ENCODE data around the gene FREM3.

The FREM3 gene

DNA sequence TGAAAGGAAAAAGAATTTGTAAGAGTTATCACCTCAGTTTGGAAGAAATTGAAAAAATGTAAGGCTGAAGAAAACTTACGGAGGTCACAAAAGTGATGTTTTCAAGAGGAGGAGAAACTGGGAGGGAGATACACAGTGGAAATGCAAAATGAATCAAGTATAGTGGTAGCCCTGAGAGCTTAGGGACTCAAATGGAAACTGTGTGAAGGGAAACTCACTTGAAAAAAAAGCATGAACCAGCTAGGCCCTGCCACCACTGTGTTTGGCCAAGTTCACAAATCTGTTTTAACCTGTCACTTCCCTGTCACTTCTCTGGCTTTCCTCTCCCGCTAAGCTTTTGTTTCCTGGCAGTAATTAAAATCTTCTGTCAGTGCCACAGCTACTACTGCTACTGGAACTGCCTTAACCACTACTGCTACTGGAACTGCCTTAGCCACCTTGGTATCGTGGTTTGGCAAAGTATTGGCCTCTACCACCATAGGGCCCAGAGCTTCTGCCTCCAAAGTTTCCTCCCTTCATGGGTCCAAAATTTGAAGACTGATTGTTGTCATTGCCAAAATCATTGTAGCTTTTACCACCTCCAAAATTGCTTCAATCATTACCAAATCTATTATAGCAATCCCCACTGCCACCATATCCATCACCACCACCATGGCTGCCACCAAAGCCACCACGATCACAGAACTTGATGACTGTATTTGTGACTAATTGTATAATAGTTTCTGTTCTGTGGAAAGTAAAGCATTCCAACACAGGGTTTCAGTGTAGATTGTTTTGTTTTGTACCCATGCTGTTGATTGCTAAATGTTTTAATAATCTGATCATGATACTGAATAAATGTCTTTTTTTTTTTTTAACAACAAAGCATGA is 145.5 kb downstream of the FREM3 start:
- TF ChIP-seq, protein P1, sequence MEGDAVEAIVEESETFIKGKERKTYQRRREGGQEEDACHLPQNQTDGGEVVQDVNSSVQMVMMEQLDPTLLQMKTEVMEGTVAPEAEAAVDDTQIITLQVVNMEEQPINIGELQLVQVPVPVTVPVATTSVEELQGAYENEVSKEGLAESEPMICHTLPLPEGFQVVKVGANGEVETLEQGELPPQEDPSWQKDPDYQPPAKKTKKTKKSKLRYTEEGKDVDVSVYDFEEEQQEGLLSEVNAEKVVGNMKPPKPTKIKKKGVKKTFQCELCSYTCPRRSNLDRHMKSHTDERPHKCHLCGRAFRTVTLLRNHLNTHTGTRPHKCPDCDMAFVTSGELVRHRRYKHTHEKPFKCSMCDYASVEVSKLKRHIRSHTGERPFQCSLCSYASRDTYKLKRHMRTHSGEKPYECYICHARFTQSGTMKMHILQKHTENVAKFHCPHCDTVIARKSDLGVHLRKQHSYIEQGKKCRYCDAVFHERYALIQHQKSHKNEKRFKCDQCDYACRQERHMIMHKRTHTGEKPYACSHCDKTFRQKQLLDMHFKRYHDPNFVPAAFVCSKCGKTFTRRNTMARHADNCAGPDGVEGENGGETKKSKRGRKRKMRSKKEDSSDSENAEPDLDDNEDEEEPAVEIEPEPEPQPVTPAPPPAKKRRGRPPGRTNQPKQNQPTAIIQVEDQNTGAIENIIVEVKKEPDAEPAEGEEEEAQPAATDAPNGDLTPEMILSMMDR (IDR thresholded peaks at IDR 0.05), result no peak
- Mint-ChIP-seq H3K9me3 (peaks cover 3% of the 10 kb centered on the region), H3K27me3 (ENCODE audit: low read depth, poor library complexity) (no peaks in the 10 kb centered on the region), H3K4me1 (no peaks in the 10 kb centered on the region), H3K4me3 (no peak overlapping the region), H3K36me3 (ENCODE audit: low read depth) (peaks cover 51% of the 10 kb centered on the region), H3K27ac (peak overlapping the region; percentile 37)
- no peak for DNase-seq

GRCh38 chr4:143549928-143550327 is 150.5 kb downstream of the FREM3 start:
- TF ChIP-seq, protein P1 (IDR thresholded peaks at IDR 0.05), result no peak
- H3K4me3 Mint-ChIP-seq, result no peak overlapping the region

DNA sequence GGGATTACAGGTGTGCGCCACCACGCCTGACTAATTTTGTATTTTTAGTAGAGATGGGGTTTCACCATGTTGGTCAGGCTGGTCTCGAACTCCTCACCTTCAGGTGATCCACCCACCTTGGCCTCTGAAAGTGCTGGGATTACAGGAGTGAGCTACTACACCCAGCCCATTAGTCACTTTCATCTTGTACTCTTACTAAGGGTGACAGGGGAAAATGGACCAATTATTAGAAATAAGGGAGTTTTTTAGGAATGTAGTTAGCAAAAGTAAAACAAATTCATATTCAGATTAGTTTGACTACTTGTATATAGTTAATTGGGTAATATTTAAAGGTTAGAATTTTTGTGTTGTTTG is 160.8 kb downstream of the FREM3 start:
- no peaks in the 10 kb centered on the region for H3K4me1 Mint-ChIP-seq
- H3K27ac Mint-ChIP-seq, result no peak overlapping the region
- H3K27me3 Mint-ChIP-seq (ENCODE audit: low read depth, poor library complexity), result no peaks in the 10 kb centered on the region
- no peak for DNase-seq
- H3K36me3 Mint-ChIP-seq (ENCODE audit: low read depth), result peaks cover 81% of the 10 kb centered on the region
- H3K9me3 Mint-ChIP-seq, result no peaks in the 10 kb centered on the region
- H3K4me3 Mint-ChIP-seq, result no peak overlapping the region
- TF ChIP-seq, protein P1 (IDR thresholded peaks at IDR 0.05), result no peak

More at GRCh38 chr4:143549928-143550327, 150.5 kb downstream of the FREM3 start:
- Mint-ChIP-seq H3K9me3 (no peaks in the 10 kb centered on the region), H3K27ac (no peak overlapping the region), H3K4me1 (no peaks in the 10 kb centered on the region), H3K36me3 (ENCODE audit: low read depth) (peaks cover 81% of the 10 kb centered on the region), H3K27me3 (ENCODE audit: low read depth, poor library complexity) (no peaks in the 10 kb centered on the region)
- no peak for DNase-seq

DNA sequence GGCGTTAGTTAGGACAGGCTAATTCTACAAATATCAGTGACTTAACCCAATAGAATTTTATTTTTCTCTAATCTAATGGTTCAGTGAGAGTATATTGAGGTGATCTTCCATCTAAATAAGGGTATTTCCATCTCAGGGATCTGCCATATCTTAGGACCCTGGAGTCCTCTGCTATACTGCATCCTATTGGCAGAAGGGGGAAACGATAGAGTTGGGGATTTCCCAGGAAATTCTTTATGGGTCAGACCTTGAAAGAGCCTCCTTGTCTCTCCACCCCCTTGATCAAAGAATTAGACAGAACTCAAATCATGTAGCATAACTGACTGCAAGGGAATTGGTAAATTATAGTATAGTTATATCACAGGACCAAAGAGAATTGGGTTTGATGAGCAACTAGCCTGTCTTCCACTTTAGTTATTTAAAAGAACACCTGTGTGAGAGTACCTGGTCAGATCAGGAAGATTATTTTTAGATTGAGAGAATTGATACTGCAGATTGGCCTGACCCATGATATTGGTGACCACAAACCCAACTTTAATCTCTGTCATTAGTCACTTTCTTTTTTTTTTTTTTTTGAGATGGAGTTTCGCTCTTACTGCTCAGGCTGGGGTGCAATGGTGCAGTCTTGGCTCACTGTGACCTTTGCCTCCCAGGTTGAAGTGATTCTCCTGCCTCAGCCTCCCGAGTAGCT is 161.4 kb downstream of the FREM3 start:
- peaks cover 81% of the 10 kb centered on the region for H3K36me3 Mint-ChIP-seq (ENCODE audit: low read depth)
- H3K4me1 Mint-ChIP-seq, result no peaks in the 10 kb centered on the region
- no peak for DNase-seq
- H3K27ac Mint-ChIP-seq, result no peak overlapping the region
- no peaks in the 10 kb centered on the region for H3K27me3 Mint-ChIP-seq (ENCODE audit: low read depth, poor library complexity)
- no peak overlapping the region for H3K4me3 Mint-ChIP-seq
- H3K9me3 Mint-ChIP-seq, result no peaks in the 10 kb centered on the region
- TF ChIP-seq, protein P1 (IDR thresholded peaks at IDR 0.05), result no peak

GRCh38 chr4:143531788-143532491 is 168.5 kb downstream of the FREM3 start:
- DNase-seq, result no peak
- H3K36me3 Mint-ChIP-seq (ENCODE audit: low read depth), result peaks cover 88% of the 10 kb centered on the region
- no peaks in the 10 kb centered on the region for H3K27me3 Mint-ChIP-seq (ENCODE audit: low read depth, poor library complexity)
- TF ChIP-seq, protein P1 (IDR thresholded peaks at IDR 0.05), result no peak
- no peaks in the 10 kb centered on the region for H3K9me3 Mint-ChIP-seq
- H3K4me1 Mint-ChIP-seq, result no peaks in the 10 kb centered on the region
- H3K27ac Mint-ChIP-seq, result peak overlapping the region; percentile 68
- no peak overlapping the region for H3K4me3 Mint-ChIP-seq

All from nephron progenitor cell (in vitro differentiated cells).